Tibial nerve (tissue), 4 donors: ENCODE data around the gene ITCH.

Experiments used
- CTCF ChIP-seq, 5 experiments: fragments of 200-600 bp in 3 of 5; fragments of 450-650 bp in 2 of 5; sonication (generic) in 3 of 5; IDR thresholded peaks; one replicate each; pipeline ENCODE4 v1.5.1; 2016 to 2019; ENCODE audit warnings: antibody characterized with exemption in 5 of 5, mild to moderate bottlenecking in 3 of 5, moderate library complexity in 2 of 5
- EP300 ChIP-seq, 2 donors: sonication (generic); formaldehyde crosslinking; IDR thresholded peaks; one replicate each; pipeline ENCODE4 v1.6.1; 2017; ENCODE audit warnings: antibody characterized with exemption in 2 of 2, mild to moderate bottlenecking in 1 of 2
- POLR2A ChIP-seq, 2 donors: fragments of 450-650 bp; IDR thresholded peaks; one replicate each; pipeline ENCODE4 v1.6.1; 2017; ENCODE audit warnings: antibody characterized with exemption in 2 of 2, mild to moderate bottlenecking in 2 of 2, moderate library complexity in 2 of 2

- TF ChIP-seq CTCF (IDR thresholded peaks at IDR 0.05) (no peak), POLR2A (IDR thresholded peaks at IDR 0.05) (no peak), EP300 (IDR thresholded peaks at IDR 0.05) (no peak)
These were observed 26.3 kb downstream of the ITCH start for GRCh38 chr20:34389206-34389953.
